Measurements from ENCODE around the gene ART4.

The ART4 gene
- long read RNA-seq = 0 reads

GRCh38 chr12:14843425-14843887 lies at the start of gene ART4:
Gene ART4, minus strand, starts transcription at chr12:14843526. Its CDS starts 413 bp downstream, at chr12:14843113.
- Histone ChIP-seq H3K27ac (replicated peaks) (no peak within 1 kb of the TSS), H3K27me3 (ENCODE audit: insufficient read depth, poor library complexity, severe bottlenecking) (no peaks in the 10 kb centered on the region), H3K4me3 (replicated peaks; ENCODE audit: insufficient read depth, low read length) (no peak within 1 kb of the TSS)
- DNase-seq (ENCODE audit: low read depth in 1 of 2, low spot score in 1 of 2) = no peak
- TF ChIP-seq POLR2AphosphoS5 (IDR thresholded peaks at IDR 0.05; ENCODE audit: low read depth) = no peak
- TF ChIP-seq GABPA (IDR thresholded peaks at IDR 0.05; ENCODE audit: low read depth) = no peak
- no peak for TF ChIP-seq CTCF (IDR thresholded peaks at IDR 0.05; ENCODE audit: insufficient read depth, low read length)
- TF ChIP-seq REST (IDR thresholded peaks at IDR 0.05; ENCODE audit: insufficient replicate concordance, low read depth) = peak; percentile 29
- TF ChIP-seq SPI1 (IDR thresholded peaks at IDR 0.05; ENCODE audit: borderline replicate concordance, low read depth) = no peak

- no peak for DNase-seq (ENCODE audit: low read depth in 1 of 2, low spot score in 1 of 2)
- TF ChIP-seq REST (IDR thresholded peaks at IDR 0.05; ENCODE audit: insufficient replicate concordance, low read depth) (no peak), SPI1 (IDR thresholded peaks at IDR 0.05; ENCODE audit: borderline replicate concordance, low read depth) (no peak), GABPA (IDR thresholded peaks at IDR 0.05; ENCODE audit: low read depth) (no peak), CTCF (IDR thresholded peaks at IDR 0.05; ENCODE audit: insufficient read depth, low read length) (no peak), POLR2AphosphoS5 (IDR thresholded peaks at IDR 0.05; ENCODE audit: low read depth) (no peak)
Observed at GRCh38 chr12:14892726-14893505, 49.6 kb upstream of the ART4 start.

GRCh38 chr12:14890701-14891100 lies 47.4 kb upstream of the ART4 start:
- TF ChIP-seq POLR2AphosphoS5 (IDR thresholded peaks at IDR 0.05; ENCODE audit: low read depth) (no peak), GABPA (IDR thresholded peaks at IDR 0.05; ENCODE audit: low read depth) (no peak), SPI1 (IDR thresholded peaks at IDR 0.05; ENCODE audit: borderline replicate concordance, low read depth) (no peak), REST (IDR thresholded peaks at IDR 0.05; ENCODE audit: insufficient replicate concordance, low read depth) (no peak), CTCF (IDR thresholded peaks at IDR 0.05; ENCODE audit: insufficient read depth, low read length) (no peak)
- no peak for DNase-seq (ENCODE audit: low read depth in 1 of 2, low spot score in 1 of 2)
- Histone ChIP-seq H3K27me3 (ENCODE audit: insufficient read depth, poor library complexity, severe bottlenecking) (no peaks in the 10 kb centered on the region), H3K4me3 (replicated peaks; ENCODE audit: insufficient read depth, low read length) (no peak overlapping the region), H3K27ac (replicated peaks) (no peak overlapping the region)

More at GRCh38 chr12:14892726-14893505, 49.6 kb upstream of the ART4 start:
- H3K27me3 ChIP-seq (ENCODE audit: insufficient read depth, poor library complexity, severe bottlenecking) = no peaks in the 10 kb centered on the region
- H3K27ac ChIP-seq (replicated peaks) = no peak overlapping the region
- no peak overlapping the region for H3K4me3 ChIP-seq (replicated peaks; ENCODE audit: insufficient read depth, low read length)
